Suprapubic skin (tissue), 4 donors: Measurements from ENCODE around the gene IL33.

Experiments used
- EP300 ChIP-seq: sonication (generic); formaldehyde crosslinking; IDR thresholded peaks from one replicate; pipeline ENCODE4 v1.6.1; 2017; ENCODE audit warnings: antibody characterized with exemption
- POLR2A ChIP-seq, 2 donors: fragments of 450-650 bp; IDR thresholded peaks; one replicate each; pipeline ENCODE4 v1.6.1; 2017; ENCODE audit warnings: antibody characterized with exemption in 2 of 2, mild to moderate bottlenecking in 2 of 2, moderate library complexity in 2 of 2
- POLR2AphosphoS5 ChIP-seq, 3 donors: sonication (generic); formaldehyde crosslinking; IDR thresholded peaks; one replicate each; pipeline ENCODE4 v1.6.1; 2017; ENCODE audit warnings: antibody characterized with exemption in 3 of 3
- TF ChIP-seq, protein P1 (sequence below), 2 donors: fragments of 200-600 bp in 1 of 2; fragments of 450-650 bp in 1 of 2; sonication (generic) in 1 of 2; IDR thresholded peaks; one replicate each; pipeline ENCODE4 v1.5.1; 2016 to 2019; ENCODE audit warnings: antibody characterized with exemption in 2 of 2, mild to moderate bottlenecking in 1 of 2, moderate library complexity in 1 of 2

DNA sequence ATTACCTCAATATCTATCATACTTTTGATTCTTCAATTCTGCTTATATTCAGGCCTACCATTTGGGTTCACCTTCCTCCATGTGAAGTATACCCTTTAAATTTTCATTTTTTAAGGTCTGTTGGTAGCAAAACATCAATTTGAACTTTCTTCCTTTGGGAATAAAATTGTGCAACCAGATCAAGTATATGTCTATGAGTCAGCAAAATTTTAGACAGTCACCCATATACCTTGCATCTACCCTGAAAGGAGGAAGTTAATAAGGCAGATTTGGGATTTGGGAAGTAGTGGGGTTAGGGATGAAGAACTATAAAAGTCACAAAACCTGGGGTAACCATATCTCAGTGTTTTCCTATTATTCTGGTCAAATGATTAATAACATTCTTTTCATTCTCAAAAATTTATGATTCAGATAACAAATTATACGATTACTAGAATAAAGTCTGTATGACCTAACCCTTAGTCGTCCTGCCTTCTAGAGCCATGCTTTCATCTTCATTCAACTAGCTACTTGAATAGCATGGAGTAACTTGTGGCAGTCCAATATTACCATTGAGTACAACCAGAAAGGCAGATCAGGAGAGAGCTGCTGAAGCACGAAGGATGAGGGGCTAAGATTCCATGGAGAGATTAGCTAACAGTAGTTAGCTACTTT is 2.8 kb upstream of the IL33 start:
- TF ChIP-seq, protein P1, sequence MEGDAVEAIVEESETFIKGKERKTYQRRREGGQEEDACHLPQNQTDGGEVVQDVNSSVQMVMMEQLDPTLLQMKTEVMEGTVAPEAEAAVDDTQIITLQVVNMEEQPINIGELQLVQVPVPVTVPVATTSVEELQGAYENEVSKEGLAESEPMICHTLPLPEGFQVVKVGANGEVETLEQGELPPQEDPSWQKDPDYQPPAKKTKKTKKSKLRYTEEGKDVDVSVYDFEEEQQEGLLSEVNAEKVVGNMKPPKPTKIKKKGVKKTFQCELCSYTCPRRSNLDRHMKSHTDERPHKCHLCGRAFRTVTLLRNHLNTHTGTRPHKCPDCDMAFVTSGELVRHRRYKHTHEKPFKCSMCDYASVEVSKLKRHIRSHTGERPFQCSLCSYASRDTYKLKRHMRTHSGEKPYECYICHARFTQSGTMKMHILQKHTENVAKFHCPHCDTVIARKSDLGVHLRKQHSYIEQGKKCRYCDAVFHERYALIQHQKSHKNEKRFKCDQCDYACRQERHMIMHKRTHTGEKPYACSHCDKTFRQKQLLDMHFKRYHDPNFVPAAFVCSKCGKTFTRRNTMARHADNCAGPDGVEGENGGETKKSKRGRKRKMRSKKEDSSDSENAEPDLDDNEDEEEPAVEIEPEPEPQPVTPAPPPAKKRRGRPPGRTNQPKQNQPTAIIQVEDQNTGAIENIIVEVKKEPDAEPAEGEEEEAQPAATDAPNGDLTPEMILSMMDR (IDR thresholded peaks at IDR 0.05), result no peak
- TF ChIP-seq POLR2A (IDR thresholded peaks at IDR 0.05) (no peak), POLR2AphosphoS5 (IDR thresholded peaks at IDR 0.05) (no peak), EP300 (no peak)
